CD4-positive, CD25-positive, alpha-beta regulatory T cell (primary cell): ENCODE results near the gene DENND1A. TPM values are rescaled to one million over a fixed set of nuclear protein-coding genes. Genes with fewer than 3 reads are reported as not detected.

ENCODE experiments used
- ATAC-seq, 2 donors: fragments of 150-1000 bp; cut with Tn5 transposase; one replicate each; pipeline ENCODE4 v1.10.0; 2021; ENCODE audit warnings: low read depth in 2 of 2, moderate number of reproducible peaks in 2 of 2, moderate library complexity in 1 of 2
- DNase-seq, 3 donors: peaks; one replicate each; pipeline versions ENCODE4 v3.0.0 to v3.0.0-alpha.2; 2012 to 2022; ENCODE audit warnings: mixed read lengths in 1 of 3
- H3K27ac ChIP-seq: one replicate; pipeline ENCODE4 v1.7.0; 2013; ENCODE audit warnings: mild to moderate bottlenecking, low read length; ENCODE audit not compliant: insufficient read depth, poor library complexity, severe bottlenecking
- H3K27me3 ChIP-seq: one replicate; pipeline ENCODE4 v1.7.0; 2013; ENCODE audit warnings: low read length; ENCODE audit not compliant: control insufficient read depth, insufficient read depth
- H3K36me3 ChIP-seq: one replicate; pipeline ENCODE4 v1.7.0; 2013; ENCODE audit warnings: mild to moderate bottlenecking, low read length, moderate library complexity; ENCODE audit not compliant: control insufficient read depth, insufficient read depth
- H3K4me1 ChIP-seq: 2 replicates; pipeline ENCODE4 v1.7.0; 2013; ENCODE audit warnings: mild to moderate bottlenecking, low read length; ENCODE audit not compliant: insufficient read depth, control insufficient read depth, poor library complexity, severe bottlenecking
- H3K4me3 ChIP-seq: one replicate; pipeline ENCODE4 v1.7.0; 2013; ENCODE audit warnings: low read depth, mild to moderate bottlenecking, low read length, moderate library complexity
- H3K9me3 ChIP-seq, 2 experiments: 1 replicate in 1 of 2; 2 replicates in 1 of 2; pipeline ENCODE4 v1.7.0; 2013; ENCODE audit warnings: low read length in 2 of 2, mild to moderate bottlenecking in 1 of 2, moderate library complexity in 1 of 2; ENCODE audit not compliant: control insufficient read depth in 2 of 2
- H3K27ac Mint-ChIP-seq, 3 donors: one replicate each; pipeline ENCODE4 v1.8.0; 2020 to 2022; ENCODE audit warnings: mild to moderate bottlenecking in 3 of 3, mixed read lengths in 3 of 3, moderate library complexity in 2 of 3
- H3K27me3 Mint-ChIP-seq: one replicate; pipeline ENCODE4 v1.8.0; 2022; ENCODE audit warnings: mild to moderate bottlenecking, mixed read lengths
- H3K36me3 Mint-ChIP-seq: one replicate; pipeline ENCODE4 v1.8.0; 2020; ENCODE audit warnings: mixed read lengths
- H3K4me1 Mint-ChIP-seq, 4 donors: one replicate each; pipeline ENCODE4 v1.8.0; 2020 to 2022; ENCODE audit warnings: mixed read lengths in 4 of 4, mild to moderate bottlenecking in 1 of 4
- H3K4me3 Mint-ChIP-seq, 4 donors: one replicate each; pipeline ENCODE4 v1.8.0; 2020 to 2022; ENCODE audit warnings: mild to moderate bottlenecking in 4 of 4, mixed read lengths in 4 of 4, moderate library complexity in 3 of 4
- H3K9me3 Mint-ChIP-seq, 7 donors: one replicate each; pipeline ENCODE4 v1.8.0; 2020 to 2022; ENCODE audit warnings: mixed read lengths in 7 of 7, mild to moderate bottlenecking in 3 of 7, moderate library complexity in 2 of 7
- polyA plus RNA-seq, 4 donors: library from polyadenylated mRNA; unstranded; fragments of 300-500 nt; fragmentation: Illumina TruSeq; gene quantifications; one replicate each; pipeline ENCODE4 v1.2.3, GENCODE V29; 2021
- total RNA-seq: library from RNA; stranded (reverse); gene quantifications from one replicate; pipeline ENCODE4 v1.2.3, GENCODE V29; 2022

DENND1A gene
- total and polyA plus RNA-seq, 5 donors from 2014 or later = 3.5 to 21.8 (median 4.7) TPM

GRCh38 chr9:123543492-123543891, 386.4 kb downstream of the DENND1A start:
- no peaks in the 10 kb centered on the region for H3K36me3 Mint-ChIP-seq
- Histone ChIP-seq H3K27me3 (no peaks in the 10 kb centered on the region), H3K4me1 (no peaks in the 10 kb centered on the region), H3K4me3 (no peak overlapping the region), H3K27ac (no peak overlapping the region), H3K9me3 (no peaks in the 10 kb centered on the region), H3K36me3 (no peaks in the 10 kb centered on the region)
- no peak for ATAC-seq
- no peak for DNase-seq
- H3K27me3 Mint-ChIP-seq = no peaks in the 10 kb centered on the region
- peak overlapping the region in 1 of 3 donors; percentile 22 for H3K27ac Mint-ChIP-seq
- no peak overlapping the region for H3K4me3 Mint-ChIP-seq
- no peaks in the 10 kb centered on the region for H3K9me3 Mint-ChIP-seq
- H3K4me1 Mint-ChIP-seq = peaks cover 0 to 3% (median 0%) of the 10 kb centered on the region in 4 donors

- H3K9me3 ChIP-seq = no peaks in the 10 kb centered on the region
- H3K36me3 ChIP-seq = no peaks in the 10 kb centered on the region
- H3K27me3 ChIP-seq = no peaks in the 10 kb centered on the region
- no peaks in the 10 kb centered on the region for H3K4me1 ChIP-seq
- DNase-seq (no peak), ATAC-seq (no peak)
- Mint-ChIP-seq H3K36me3 (no peaks in the 10 kb centered on the region), H3K4me1 (peaks cover 0 to 3% (median 0%) of the 10 kb centered on the region in 4 donors), H3K4me3 (no peak overlapping the region), H3K27ac (no peak overlapping the region), H3K27me3 (no peaks in the 10 kb centered on the region), H3K9me3 (no peaks in the 10 kb centered on the region)
- no peak overlapping the region for H3K27ac ChIP-seq
- H3K4me3 ChIP-seq = no peak overlapping the region
These were observed 387.3 kb downstream of the DENND1A start for GRCh38 chr9:123542435-123543225.

- H3K9me3 Mint-ChIP-seq = peaks cover 0 to 1% (median 0%) of the 10 kb centered on the region in 7 donors
- Histone ChIP-seq H3K9me3 (no peaks in the 10 kb centered on the region), H3K4me1 (no peaks in the 10 kb centered on the region), H3K27ac (no peak overlapping the region), H3K27me3 (no peaks in the 10 kb centered on the region), H3K36me3 (no peaks in the 10 kb centered on the region), H3K4me3 (no peak overlapping the region)
- H3K4me3 Mint-ChIP-seq = no peak overlapping the region
- H3K36me3 Mint-ChIP-seq = no peaks in the 10 kb centered on the region
- no peaks in the 10 kb centered on the region for H3K27me3 Mint-ChIP-seq
- H3K27ac Mint-ChIP-seq = no peak overlapping the region
- H3K4me1 Mint-ChIP-seq = peaks cover 0 to 6% (median 4%) of the 10 kb centered on the region in 4 donors
- DNase-seq (no peak), ATAC-seq (no peak)
These were observed 388.5 kb downstream of the DENND1A start for GRCh38 chr9:123541411-123541810.

- Mint-ChIP-seq H3K27ac (no peak overlapping the region), H3K4me1 (peaks cover 0 to 7% (median 4%) of the 10 kb centered on the region in 4 donors), H3K9me3 (peaks cover 0 to 1% (median 0%) of the 10 kb centered on the region in 7 donors), H3K36me3 (peaks cover 4% of the 10 kb centered on the region), H3K4me3 (no peak overlapping the region), H3K27me3 (no peaks in the 10 kb centered on the region)
- H3K36me3 ChIP-seq = no peaks in the 10 kb centered on the region
- no peak overlapping the region for H3K27ac ChIP-seq
- DNase-seq (no peak), ATAC-seq (no peak)
- H3K4me1 ChIP-seq = no peaks in the 10 kb centered on the region
- H3K27me3 ChIP-seq = no peaks in the 10 kb centered on the region
- H3K4me3 ChIP-seq = no peak overlapping the region
- no peaks in the 10 kb centered on the region for H3K9me3 ChIP-seq
These were observed 389.5 kb downstream of the DENND1A start for GRCh38 chr9:123540457-123540856.

- no peaks in the 10 kb centered on the region for H3K36me3 ChIP-seq
- no peaks in the 10 kb centered on the region for H3K9me3 ChIP-seq
- no peak for ATAC-seq
- DNase-seq = no peak
- Mint-ChIP-seq H3K27ac (no peak overlapping the region), H3K4me1 (peaks cover 0 to 7% (median 4%) of the 10 kb centered on the region in 4 donors), H3K36me3 (peaks cover 18% of the 10 kb centered on the region), H3K4me3 (no peak overlapping the region), H3K27me3 (no peaks in the 10 kb centered on the region), H3K9me3 (peaks cover 0 to 10% (median 0%) of the 10 kb centered on the region in 7 donors)
- no peak overlapping the region for H3K4me3 ChIP-seq
- no peaks in the 10 kb centered on the region for H3K27me3 ChIP-seq
- H3K27ac ChIP-seq = no peak overlapping the region
- H3K4me1 ChIP-seq = no peaks in the 10 kb centered on the region
These were observed 392.1 kb downstream of the DENND1A start for GRCh38 chr9:123537809-123538208.

GRCh38 chr9:123536455-123536868, 393.5 kb downstream of the DENND1A start:
- peaks cover 0 to 7% (median 4%) of the 10 kb centered on the region in 4 donors for H3K4me1 Mint-ChIP-seq
- H3K4me3 Mint-ChIP-seq = no peak overlapping the region
- Histone ChIP-seq H3K36me3 (no peaks in the 10 kb centered on the region), H3K4me3 (no peak overlapping the region), H3K27ac (no peak overlapping the region), H3K9me3 (no peaks in the 10 kb centered on the region), H3K27me3 (no peaks in the 10 kb centered on the region), H3K4me1 (no peaks in the 10 kb centered on the region)
- ATAC-seq (no peak), DNase-seq (peak in 1 of 3 donors; percentile 17)
- H3K27ac Mint-ChIP-seq = peak overlapping the region in 1 of 3 donors; percentile 27
- H3K27me3 Mint-ChIP-seq = no peaks in the 10 kb centered on the region
- H3K9me3 Mint-ChIP-seq = peaks cover 0 to 11% (median 4%) of the 10 kb centered on the region in 7 donors
- peaks cover 25% of the 10 kb centered on the region for H3K36me3 Mint-ChIP-seq

- no peak overlapping the region for H3K4me3 ChIP-seq
- peaks cover 1 to 22% (median 8%) of the 10 kb centered on the region in 7 donors for H3K9me3 Mint-ChIP-seq
- no peaks in the 10 kb centered on the region for H3K27me3 ChIP-seq
- no peak overlapping the region for H3K27ac Mint-ChIP-seq
- H3K36me3 Mint-ChIP-seq = peaks cover 35% of the 10 kb centered on the region
- no peaks in the 10 kb centered on the region for H3K27me3 Mint-ChIP-seq
- no peak overlapping the region for H3K4me3 Mint-ChIP-seq
- DNase-seq = no peak
- no peak overlapping the region for H3K27ac ChIP-seq
- no peak for ATAC-seq
- H3K4me1 Mint-ChIP-seq = peaks cover 0 to 7% (median 2%) of the 10 kb centered on the region in 4 donors
- H3K9me3 ChIP-seq = peaks cover 0 to 5% of the 10 kb centered on the region in 2 experiments
- no peaks in the 10 kb centered on the region for H3K4me1 ChIP-seq
- no peaks in the 10 kb centered on the region for H3K36me3 ChIP-seq
These were observed 395.6 kb downstream of the DENND1A start for GRCh38 chr9:123534336-123534735.

GRCh38 chr9:123530244-123530643, 399.7 kb downstream of the DENND1A start:
- Mint-ChIP-seq H3K36me3 (peaks cover 30% of the 10 kb centered on the region), H3K27ac (no peak overlapping the region), H3K9me3 (peaks cover 1 to 22% (median 8%) of the 10 kb centered on the region in 7 donors), H3K4me3 (no peak overlapping the region), H3K4me1 (no peaks in the 10 kb centered on the region), H3K27me3 (no peaks in the 10 kb centered on the region)
- ATAC-seq (no peak), DNase-seq (no peak)
- Histone ChIP-seq H3K4me1 (no peaks in the 10 kb centered on the region), H3K36me3 (no peaks in the 10 kb centered on the region), H3K27me3 (no peaks in the 10 kb centered on the region), H3K27ac (no peak overlapping the region), H3K9me3 (peaks cover 0 to 5% of the 10 kb centered on the region in 2 experiments), H3K4me3 (no peak overlapping the region)
